DOHH2 (cell line): ENCODE measurements around the gene MMP21.
A peak's percentile ranks its signal among the peaks of the same experiment; 100 is the strongest.

Experiments
- H3F3A ChIP-seq: fragments of 200-600 bp; sonication (generic), shearing (Covaris generic); 2 replicates; pipeline ENCODE4 v1.6.0; 2016; ENCODE audit warnings: antibody characterized with exemption, mild to moderate bottlenecking; ENCODE audit not compliant: control insufficient read depth, insufficient read depth
- H3K27ac ChIP-seq: fragments of 200-600 bp; sonication (generic); 2 replicates; pipeline ENCODE4 v1.5.1; 2014; ENCODE audit warnings: low read depth, mild to moderate bottlenecking, low read length, moderate library complexity
- H3K27me3 ChIP-seq: fragments of 200-600 bp; sonication (generic); 2 replicates; pipeline ENCODE4 v1.6.1; 2014; ENCODE audit warnings: mild to moderate bottlenecking, low read length, mixed read lengths; ENCODE audit not compliant: control insufficient read depth
- H3K36me3 ChIP-seq: fragments of 200-600 bp; sonication (generic); 2 replicates; pipeline ENCODE4 v1.6.1; 2014; ENCODE audit warnings: mild to moderate bottlenecking, low read length, moderate library complexity, mixed read lengths; ENCODE audit not compliant: control insufficient read depth
- H3K4me1 ChIP-seq: fragments of 200-600 bp; sonication (generic); 2 replicates; pipeline ENCODE4 v1.6.1; 2014; ENCODE audit warnings: mild to moderate bottlenecking, low read length, mixed read lengths; ENCODE audit not compliant: control insufficient read depth
- H3K4me2 ChIP-seq: fragments of 200-600 bp; sonication (generic); 2 replicates; pipeline ENCODE4 v1.6.0; 2014; ENCODE audit warnings: mild to moderate bottlenecking, low read length, moderate library complexity
- H3K4me3 ChIP-seq: fragments of 200-600 bp; sonication (generic); 2 replicates; pipeline ENCODE4 v1.5.1; 2014; ENCODE audit warnings: mild to moderate bottlenecking, low read length, mixed read lengths
- H3K79me2 ChIP-seq: fragments of 200-600 bp; sonication (generic); 2 replicates; pipeline ENCODE4 v1.6.1; 2014; ENCODE audit warnings: mild to moderate bottlenecking, low read length, mixed read lengths; ENCODE audit not compliant: control insufficient read depth
- H3K9me2 ChIP-seq: fragments of 200-600 bp; sonication (generic); replicated peaks from 2 replicates; pipeline ENCODE4 v1.6.1; 2014; ENCODE audit warnings: mild to moderate bottlenecking, low read length, mixed read lengths; ENCODE audit not compliant: control insufficient read depth
- H3K9me3 ChIP-seq: fragments of 200-600 bp; sonication (generic); 2 replicates; pipeline ENCODE4 v1.6.1; 2014; ENCODE audit warnings: antibody characterized with exemption, low read length, mixed read lengths; ENCODE audit not compliant: control insufficient read depth, insufficient read depth
- H4K20me1 ChIP-seq: fragments of 200-600 bp; sonication (generic); 2 replicates; pipeline ENCODE4 v1.6.0; 2014; ENCODE audit warnings: low read depth, mild to moderate bottlenecking, antibody characterized with exemption, low read length, moderate library complexity; ENCODE audit not compliant: control insufficient read depth, insufficient read depth
- EZH2phosphoT487 ChIP-seq: fragments of 200-600 bp; sonication (generic); IDR thresholded peaks from 2 replicates; pipeline ENCODE4 v1.6.1; 2017; ENCODE audit warnings: borderline replicate concordance, mild to moderate bottlenecking, antibody characterized with exemption, low read length, moderate library complexity, mixed read lengths
- TF ChIP-seq, protein P1 (sequence below): fragments of 200-600 bp; sonication (generic); IDR thresholded peaks from one replicate; pipeline ENCODE4 v1.5.1; 2014; ENCODE audit warnings: antibody characterized with exemption, mild to moderate bottlenecking, low read depth, low read length; ENCODE audit not compliant: poor library complexity, severe bottlenecking

MMP21 gene

DNA sequence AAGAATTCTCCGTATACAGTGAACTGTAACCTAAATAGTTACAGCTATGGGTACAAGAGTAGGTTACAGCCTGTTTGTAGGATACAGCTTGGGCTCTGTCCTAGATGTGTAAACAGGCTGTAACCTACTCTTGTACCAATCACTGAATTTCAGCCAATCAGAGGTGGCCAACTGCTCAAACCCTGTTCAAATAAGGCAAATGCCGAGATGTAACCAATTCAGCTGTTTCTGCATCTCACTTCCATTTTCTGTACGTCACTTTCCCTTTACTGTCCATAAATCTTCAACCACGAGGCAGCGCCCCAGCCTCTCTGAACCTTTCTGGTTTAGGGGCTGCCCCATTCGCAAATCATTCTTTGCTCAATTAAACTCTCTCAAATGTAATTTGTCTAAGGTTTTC is 8.3 kb upstream of the MMP21 start:
- Histone ChIP-seq H3K9me2 (no peaks in the 10 kb centered on the region), H3K27me3 (no peaks in the 10 kb centered on the region), H3K27ac (no peak overlapping the region), H3K79me2 (no peaks in the 10 kb centered on the region), H3K4me2 (0 out of 2 replicates have a peak overlapping the region, but pooled peaks have one; percentile 18), H3K4me3 (no peak overlapping the region), H3F3A (no peaks in the 10 kb centered on the region), H3K9me3 (no peaks in the 10 kb centered on the region), H3K4me1 (peaks cover 14% of the 10 kb centered on the region), H3K36me3 (peaks cover 5% of the 10 kb centered on the region; the same call in 1 of the 2 replicates), H4K20me1 (no peaks in the 10 kb centered on the region)
- TF ChIP-seq, protein P1, sequence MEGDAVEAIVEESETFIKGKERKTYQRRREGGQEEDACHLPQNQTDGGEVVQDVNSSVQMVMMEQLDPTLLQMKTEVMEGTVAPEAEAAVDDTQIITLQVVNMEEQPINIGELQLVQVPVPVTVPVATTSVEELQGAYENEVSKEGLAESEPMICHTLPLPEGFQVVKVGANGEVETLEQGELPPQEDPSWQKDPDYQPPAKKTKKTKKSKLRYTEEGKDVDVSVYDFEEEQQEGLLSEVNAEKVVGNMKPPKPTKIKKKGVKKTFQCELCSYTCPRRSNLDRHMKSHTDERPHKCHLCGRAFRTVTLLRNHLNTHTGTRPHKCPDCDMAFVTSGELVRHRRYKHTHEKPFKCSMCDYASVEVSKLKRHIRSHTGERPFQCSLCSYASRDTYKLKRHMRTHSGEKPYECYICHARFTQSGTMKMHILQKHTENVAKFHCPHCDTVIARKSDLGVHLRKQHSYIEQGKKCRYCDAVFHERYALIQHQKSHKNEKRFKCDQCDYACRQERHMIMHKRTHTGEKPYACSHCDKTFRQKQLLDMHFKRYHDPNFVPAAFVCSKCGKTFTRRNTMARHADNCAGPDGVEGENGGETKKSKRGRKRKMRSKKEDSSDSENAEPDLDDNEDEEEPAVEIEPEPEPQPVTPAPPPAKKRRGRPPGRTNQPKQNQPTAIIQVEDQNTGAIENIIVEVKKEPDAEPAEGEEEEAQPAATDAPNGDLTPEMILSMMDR, result no peak
- no peak for TF ChIP-seq EZH2phosphoT487

DNA sequence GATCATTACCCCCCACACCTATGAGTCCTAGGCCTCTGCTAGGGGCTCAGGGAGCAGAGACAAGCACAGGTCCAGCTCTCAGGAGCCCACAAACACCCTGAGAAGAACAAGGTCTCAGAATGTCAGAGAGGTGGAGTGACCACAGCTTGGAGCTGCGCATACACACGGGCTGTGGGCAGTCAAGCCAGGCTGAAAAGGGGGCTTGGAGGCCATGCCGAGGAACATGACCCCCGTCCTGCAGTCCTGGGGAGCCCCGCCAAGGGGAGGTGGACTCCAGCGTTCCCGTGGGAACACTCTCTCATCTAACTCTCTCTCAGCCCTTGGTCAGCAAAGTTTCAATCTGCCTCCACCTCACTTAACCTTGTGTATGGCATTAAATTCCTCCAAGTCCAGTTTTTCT is 7.8 kb upstream of the MMP21 start:
- Histone ChIP-seq H3K9me3 (no peaks in the 10 kb centered on the region), H3K79me2 (no peaks in the 10 kb centered on the region), H3K27me3 (no peaks in the 10 kb centered on the region), H3K4me2 (no peak overlapping the region), H3K36me3 (no peaks in the 10 kb centered on the region; the same call in 1 of the 2 replicates), H4K20me1 (no peaks in the 10 kb centered on the region), H3K9me2 (no peaks in the 10 kb centered on the region), H3K4me3 (no peak overlapping the region), H3K27ac (no peak overlapping the region), H3K4me1 (peaks cover 9% of the 10 kb centered on the region), H3F3A (no peaks in the 10 kb centered on the region)
- TF ChIP-seq, protein P1, result no peak
- no peak for TF ChIP-seq EZH2phosphoT487

DNA sequence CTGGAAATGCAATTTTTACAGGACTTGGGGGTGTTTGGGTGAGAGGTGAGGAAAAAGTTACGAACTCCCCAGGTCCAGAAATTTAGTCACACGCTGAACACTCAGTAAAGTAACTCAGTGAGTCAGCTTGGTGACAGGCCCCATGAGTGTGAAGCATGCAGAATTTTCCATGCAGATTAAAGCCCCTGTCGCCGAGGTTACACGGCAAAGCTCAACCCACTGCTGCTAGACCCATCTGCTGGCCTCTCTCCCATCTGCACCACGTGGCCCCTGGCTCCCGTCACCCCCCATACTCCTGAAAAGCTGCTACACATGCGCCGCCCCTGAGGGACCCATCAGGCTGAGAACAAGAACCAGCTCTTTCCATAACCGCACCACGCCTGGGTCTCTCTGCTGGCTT is 7.0 kb upstream of the MMP21 start:
- no peaks in the 10 kb centered on the region for H3K9me3 ChIP-seq
- no peak overlapping the region for H3K27ac ChIP-seq
- no peak overlapping the region for H3K4me2 ChIP-seq
- H3K79me2 ChIP-seq, result no peaks in the 10 kb centered on the region
- no peaks in the 10 kb centered on the region for H3K9me2 ChIP-seq
- H3K27me3 ChIP-seq, result no peaks in the 10 kb centered on the region
- no peaks in the 10 kb centered on the region for H3F3A ChIP-seq
- peaks cover 5% of the 10 kb centered on the region; the same call in 1 of the 2 replicates for H3K4me1 ChIP-seq
- no peak overlapping the region for H3K4me3 ChIP-seq
- no peaks in the 10 kb centered on the region for H4K20me1 ChIP-seq
- TF ChIP-seq EZH2phosphoT487, result no peak
- TF ChIP-seq, protein P1, result no peak
- no peaks in the 10 kb centered on the region for H3K36me3 ChIP-seq
